Measurements from ENCODE around the gene CWC22.
A peak's percentile ranks its signal among the peaks of the same experiment; 100 is the strongest.

CWC22 gene

DNA sequence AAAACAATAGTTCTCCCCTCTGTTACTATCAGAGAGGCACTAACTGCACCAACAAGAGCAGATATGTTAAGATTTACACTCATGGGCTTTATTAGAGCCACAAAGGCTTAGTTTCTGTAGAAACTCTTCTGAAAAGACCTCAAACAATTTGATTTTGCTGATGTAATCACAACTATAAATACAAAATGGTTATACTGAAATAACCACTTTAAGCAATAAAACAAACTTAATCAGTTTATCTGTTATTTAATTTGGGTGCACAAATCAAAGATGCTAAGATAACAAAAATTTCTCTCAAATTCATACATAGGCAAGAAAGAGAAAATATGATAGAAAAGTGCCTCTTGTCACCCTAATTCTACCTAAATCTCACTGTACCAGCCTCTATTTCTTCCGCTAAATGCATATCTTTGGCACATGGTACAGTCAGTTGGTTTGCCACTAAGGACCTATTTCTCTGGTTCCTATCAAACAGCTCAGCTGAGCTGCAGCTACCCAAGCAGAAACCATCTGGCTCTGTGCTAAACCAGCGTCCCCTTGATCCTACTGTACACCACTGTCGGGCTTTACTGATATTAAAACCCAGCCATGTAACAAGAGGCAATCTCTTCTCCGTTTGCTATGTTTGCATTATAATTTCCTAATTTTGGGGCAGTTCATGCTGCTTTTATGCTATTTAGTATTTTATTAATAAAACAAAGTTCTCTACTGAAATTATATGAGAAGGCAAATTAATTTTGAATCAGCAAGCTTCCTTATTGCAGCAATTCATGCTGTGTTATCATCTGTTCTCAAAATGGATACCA lies 60.1 kb downstream of the CWC22 start:
- Mint-ChIP-seq H3K9me3 (no peaks in the 10 kb centered on the region), H3K4me3 (no peak overlapping the region), H3K4me1 (no peaks in the 10 kb centered on the region), H3K27ac (no peak overlapping the region), H3K27me3 (ENCODE audit: low read depth) (no peaks in the 10 kb centered on the region), H3K36me3 (ENCODE audit: low read depth) (peaks cover 53% of the 10 kb centered on the region)
- TF ChIP-seq CTCF (IDR thresholded peaks at IDR 0.05; ENCODE audit: unreplicated experiment in 3 of 3) = no peak

GRCh38 chr2:179946346-179946745 lies 60.8 kb downstream of the CWC22 start:
- Mint-ChIP-seq H3K27me3 (ENCODE audit: low read depth) (no peaks in the 10 kb centered on the region), H3K4me1 (no peaks in the 10 kb centered on the region), H3K4me3 (no peak overlapping the region), H3K9me3 (no peaks in the 10 kb centered on the region), H3K36me3 (ENCODE audit: low read depth) (peaks cover 48% of the 10 kb centered on the region), H3K27ac (no peak overlapping the region)
- TF ChIP-seq CTCF (IDR thresholded peaks at IDR 0.05; ENCODE audit: unreplicated experiment in 3 of 3) = no peak

DNA sequence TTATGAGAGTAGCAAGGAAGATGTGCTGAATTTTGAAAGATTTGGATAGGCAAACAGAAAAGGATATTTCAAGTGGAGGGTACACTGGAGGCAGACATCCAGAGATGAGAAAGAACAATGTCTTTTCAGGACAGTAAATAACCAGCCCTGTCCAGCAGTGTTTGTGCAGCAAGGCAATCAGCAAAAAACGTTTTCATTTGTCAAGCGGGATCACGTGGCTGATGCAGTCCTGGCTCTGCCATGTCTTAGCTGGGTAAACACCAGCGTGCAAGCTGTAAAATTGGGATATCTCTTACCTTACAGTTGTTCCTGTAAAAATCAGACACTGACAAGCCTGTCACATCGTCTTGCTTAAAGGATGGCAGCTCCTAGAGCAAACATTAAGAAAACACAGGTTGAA lies 67.8 kb downstream of the CWC22 start:
- H3K4me1 Mint-ChIP-seq = peaks cover 13% of the 10 kb centered on the region
- peaks cover 9% of the 10 kb centered on the region for H3K36me3 Mint-ChIP-seq (ENCODE audit: low read depth)

DNA sequence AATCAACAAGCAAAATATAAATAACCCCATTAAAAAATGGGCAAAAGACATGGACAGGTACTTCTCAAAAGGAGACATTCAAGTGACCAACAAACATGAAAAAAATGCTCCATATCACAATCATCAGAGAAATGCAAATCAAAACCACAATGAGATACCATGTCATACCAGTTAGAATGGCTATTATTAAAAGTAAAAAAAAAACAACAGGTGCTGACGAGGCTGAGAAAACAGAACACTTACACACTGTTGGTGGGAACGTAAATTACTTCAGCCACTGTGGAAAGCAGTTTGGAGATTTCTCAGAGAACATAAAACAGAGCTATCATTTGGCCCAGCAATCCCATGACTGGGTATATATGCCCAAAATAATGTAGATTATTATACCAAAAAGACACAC lies 69.1 kb downstream of the CWC22 start:
- Mint-ChIP-seq H3K27ac (no peak overlapping the region), H3K4me1 (peaks cover 13% of the 10 kb centered on the region), H3K4me3 (no peak overlapping the region), H3K9me3 (no peaks in the 10 kb centered on the region), H3K27me3 (ENCODE audit: low read depth) (no peaks in the 10 kb centered on the region), H3K36me3 (ENCODE audit: low read depth) (peaks cover 5% of the 10 kb centered on the region)
- TF ChIP-seq CTCF (IDR thresholded peaks at IDR 0.05; ENCODE audit: unreplicated experiment in 3 of 3) = no peak

More for the DNA sequence above, 67.8 kb downstream of the CWC22 start:
- no peak for TF ChIP-seq CTCF (IDR thresholded peaks at IDR 0.05; ENCODE audit: unreplicated experiment in 3 of 3)
- H3K9me3 Mint-ChIP-seq = no peaks in the 10 kb centered on the region
- H3K4me3 Mint-ChIP-seq = no peak overlapping the region
- H3K27ac Mint-ChIP-seq = no peak overlapping the region
- no peaks in the 10 kb centered on the region for H3K27me3 Mint-ChIP-seq (ENCODE audit: low read depth)

GRCh38 chr2:179936654-179937053 lies 70.4 kb downstream of the CWC22 start:
- Mint-ChIP-seq H3K36me3 (ENCODE audit: low read depth) (peaks cover under 1% of the 10 kb centered on the region), H3K4me1 (peaks cover 13% of the 10 kb centered on the region), H3K4me3 (no peak overlapping the region), H3K27me3 (ENCODE audit: low read depth) (no peaks in the 10 kb centered on the region), H3K27ac (no peak overlapping the region), H3K9me3 (no peaks in the 10 kb centered on the region)
- TF ChIP-seq CTCF (IDR thresholded peaks at IDR 0.05; ENCODE audit: unreplicated experiment in 3 of 3) = peak in 1 of 3 experiments; percentile 41

GRCh38 chr2:179936141-179936540 lies 71.0 kb downstream of the CWC22 start:
- Mint-ChIP-seq H3K4me1 (peaks cover 13% of the 10 kb centered on the region), H3K36me3 (ENCODE audit: low read depth) (peaks cover 5% of the 10 kb centered on the region), H3K27ac (no peak overlapping the region), H3K27me3 (ENCODE audit: low read depth) (no peaks in the 10 kb centered on the region), H3K4me3 (no peak overlapping the region), H3K9me3 (peaks cover 5% of the 10 kb centered on the region)
- no peak for TF ChIP-seq CTCF (IDR thresholded peaks at IDR 0.05; ENCODE audit: unreplicated experiment in 3 of 3)
